IPS DF 4.7 (cell line): ENCODE results near the gene DRD2.

Experiments used
- DNase-seq: peaks from one replicate; pipeline ENCODE4 v3.0.0-alpha.2; 2013; ENCODE audit warnings: low spot score; ENCODE audit errors: extremely low read depth

DRD2 gene

GRCh38 chr11:113446938-113447337 is 28.3 kb downstream of the DRD2 start:
- DNase-seq = no peak

- DNase-seq = no peak
These were observed 29.1 kb downstream of the DRD2 start for GRCh38 chr11:113446112-113446511.

- no peak for DNase-seq
These were observed 30.6 kb downstream of the DRD2 start for GRCh38 chr11:113444502-113445123.

- no peak for DNase-seq
These were observed 34.4 kb downstream of the DRD2 start for GRCh38 chr11:113440816-113441215.

GRCh38 chr11:113436672-113437252 is 38.4 kb downstream of the DRD2 start:
- no peak for DNase-seq

- DNase-seq = no peak
These were observed 39.8 kb downstream of the DRD2 start for GRCh38 chr11:113435190-113435968.

- DNase-seq = no peak
These were observed 43.5 kb downstream of the DRD2 start for GRCh38 chr11:113431746-113432145.

GRCh38 chr11:113426686-113427085 is 48.5 kb downstream of the DRD2 start:
- DNase-seq = no peak

GRCh38 chr11:113420808-113421207 is 54.4 kb downstream of the DRD2 start:
- no peak for DNase-seq

GRCh38 chr11:113419454-113420003 is 55.7 kb downstream of the DRD2 start:
- no peak for DNase-seq

GRCh38 chr11:113417428-113417827 is 57.8 kb downstream of the DRD2 start:
- no peak for DNase-seq

GRCh38 chr11:113415343-113415742 is 59.9 kb downstream of the DRD2 start:
- no peak for DNase-seq

GRCh38 chr11:113412675-113413074 is 62.5 kb downstream of the DRD2 start:
- DNase-seq = no peak

GRCh38 chr11:113411536-113411935 is 63.7 kb downstream of the DRD2 start:
- DNase-seq = no peak

- DNase-seq = no peak
These were observed 64.6 kb downstream of the DRD2 start for GRCh38 chr11:113410414-113411135.

GRCh38 chr11:113409526-113409925 is 65.7 kb downstream of the DRD2 start:
- DNase-seq = no peak

GRCh38 chr11:113408887-113409286 is 66.3 kb downstream of the DRD2 start:
- DNase-seq = no peak

- DNase-seq = no peak
These were observed 67.0 kb downstream of the DRD2 start for GRCh38 chr11:113408206-113408605.

GRCh38 chr11:113407163-113407562 is 68.0 kb downstream of the DRD2 start:
- no peak for DNase-seq

- no peak for DNase-seq
These were observed 69.3 kb downstream of the DRD2 start for GRCh38 chr11:113405724-113406478.

- no peak for DNase-seq
These were observed 70.3 kb downstream of the DRD2 start for GRCh38 chr11:113404859-113405430.
